GM06990 (cell line): Measurements from ENCODE around the gene PLA2G2E.
"Not testable (repeated sequence)": the region's sequence is repeated elsewhere in the genome, so short reads cannot be mapped to it uniquely, and the experiment has no call there.

Experiments used
- DNase-seq: peaks from one replicate; pipeline ENCODE4 v3.0.0-alpha.2; 2011; ENCODE audit not compliant: insufficient read length; ENCODE audit errors: extremely low read depth
- H3K27me3 ChIP-seq: replicated peaks from 2 replicates; pipeline ENCODE4 v1.6.0; 2011; ENCODE audit warnings: low read length; ENCODE audit not compliant: control insufficient read depth, insufficient read depth
- H3K36me3 ChIP-seq: 2 replicates; pipeline ENCODE4 v1.5.1; 2011; ENCODE audit warnings: low read length; ENCODE audit not compliant: control insufficient read depth, insufficient read depth
- H3K4me3 ChIP-seq: replicated peaks from 2 replicates; pipeline ENCODE4 v1.5.1; 2011; ENCODE audit warnings: low read depth, mild to moderate bottlenecking, control low read depth, low read length
- CTCF ChIP-seq: IDR thresholded peaks from 2 replicates; pipeline ENCODE4 v1.5.1; 2011; ENCODE audit warnings: low read length, control low read depth, mild to moderate bottlenecking, inconsistent platforms; ENCODE audit not compliant: insufficient read depth, poor library complexity, severe bottlenecking

PLA2G2E gene

GRCh38 chr1:19940486-19941205 is 17.2 kb upstream of the PLA2G2E start:
- Histone ChIP-seq H3K27me3 (no peaks in the 10 kb centered on the region; the same call in 1 of the 2 replicates), H3K4me3 (no peak overlapping the region)
- no peak for TF ChIP-seq CTCF

GRCh38 chr1:19938472-19938871 is 15.1 kb upstream of the PLA2G2E start:
- DNase-seq, result no peak
- Histone ChIP-seq H3K27me3 (no peaks in the 10 kb centered on the region; the same call in 1 of the 2 replicates), H3K4me3 (no peak overlapping the region), H3K36me3 (no peaks in the 10 kb centered on the region)
- TF ChIP-seq CTCF, result no peak

More at GRCh38 chr1:19940486-19941205, 17.2 kb upstream of the PLA2G2E start:
- DNase-seq, result no peak
- no peaks in the 10 kb centered on the region for H3K36me3 ChIP-seq

DNA sequence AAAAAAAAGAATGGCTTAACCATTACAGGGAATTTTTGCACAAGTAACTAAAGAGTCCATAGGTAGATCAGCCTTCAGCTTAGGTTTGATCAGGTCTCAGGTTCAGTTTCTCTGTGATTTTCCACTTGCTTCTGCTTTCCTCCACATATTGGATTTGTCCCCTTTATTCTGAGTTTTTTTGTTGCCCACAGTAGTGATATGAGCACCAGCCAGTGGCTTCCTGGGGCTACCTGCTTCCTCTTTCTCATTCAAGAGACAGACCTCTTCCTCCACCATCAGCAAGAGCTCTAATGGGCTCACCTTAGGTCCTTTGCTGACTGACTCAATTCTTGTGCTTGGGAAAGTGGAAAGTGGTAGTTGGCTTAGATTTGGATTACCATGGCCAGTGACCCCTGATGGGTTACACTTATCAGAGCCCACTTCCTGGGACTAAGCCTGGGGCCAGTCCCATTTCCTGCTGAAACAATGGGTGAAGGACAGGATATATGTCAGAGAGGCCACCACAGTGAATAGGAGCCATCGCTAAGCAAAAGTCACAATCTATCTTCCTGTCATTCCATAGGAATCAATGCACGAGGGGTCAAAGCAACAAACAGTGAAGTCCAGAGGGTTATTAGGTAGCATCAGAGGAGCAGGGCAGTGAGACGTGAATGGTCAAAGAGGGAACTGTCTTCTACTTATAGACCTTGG is 12.8 kb upstream of the PLA2G2E start:
- no peak for DNase-seq
- TF ChIP-seq CTCF, result no peak
- H3K36me3 ChIP-seq, result no peaks in the 10 kb centered on the region
- no peaks in the 10 kb centered on the region; the same call in 1 of the 2 replicates for H3K27me3 ChIP-seq
- no peak overlapping the region for H3K4me3 ChIP-seq

DNA sequence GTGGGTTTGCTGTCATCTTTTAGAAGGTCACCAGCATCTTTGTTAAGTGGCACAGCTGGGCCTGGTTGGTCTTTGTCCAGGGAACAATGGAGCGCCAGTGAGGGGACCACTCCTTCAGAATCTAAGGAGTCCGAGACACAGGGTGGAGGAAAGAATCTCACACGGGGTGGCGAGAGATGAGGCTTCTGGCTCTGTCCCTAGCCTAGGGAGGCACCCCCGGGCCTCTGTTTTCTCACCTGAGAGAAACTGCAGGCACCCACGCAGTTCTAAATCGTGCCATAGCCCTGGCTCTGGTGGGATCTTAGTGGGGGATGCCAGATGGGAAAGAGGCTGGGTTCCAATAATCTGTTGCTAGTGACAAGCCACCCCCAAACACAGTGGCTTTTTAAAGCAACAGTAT is 10.9 kb upstream of the PLA2G2E start:
- Histone ChIP-seq H3K4me3 (no peak overlapping the region), H3K36me3 (no peaks in the 10 kb centered on the region), H3K27me3 (no peaks in the 10 kb centered on the region; the same call in 1 of the 2 replicates)
- no peak for TF ChIP-seq CTCF
- no peak for DNase-seq

DNA sequence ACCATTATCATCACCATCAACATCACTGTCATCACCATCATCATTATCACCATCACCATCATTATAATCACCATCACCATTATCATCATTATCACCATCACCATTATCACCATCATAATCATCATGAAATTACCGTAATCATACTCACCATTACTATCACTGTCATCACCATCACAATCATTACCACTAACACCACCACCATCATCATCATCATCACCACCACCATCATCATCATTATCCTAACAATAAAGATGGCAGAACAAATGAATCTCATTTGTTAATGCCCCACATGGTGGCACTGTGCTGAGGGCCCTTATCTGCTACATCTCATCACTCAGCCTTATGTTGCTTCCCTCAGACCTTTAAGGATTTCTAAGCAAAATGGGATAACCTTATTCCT is 9.4 kb upstream of the PLA2G2E start:
- no peaks in the 10 kb centered on the region for H3K36me3 ChIP-seq
- no peaks in the 10 kb centered on the region; the same call in 1 of the 2 replicates for H3K27me3 ChIP-seq
- no peak for DNase-seq
- TF ChIP-seq CTCF, result no peak
- H3K4me3 ChIP-seq, result no peak overlapping the region

GRCh38 chr1:19927130-19927421 is 3.7 kb upstream of the PLA2G2E start:
- not testable (repeated sequence) for H3K36me3 ChIP-seq, H3K4me3 ChIP-seq, DNase-seq, H3K27me3 ChIP-seq
